B cell (primary cell): ENCODE measurements around the gene KRIT1. TPM values are rescaled to one million over a fixed set of nuclear protein-coding genes. Genes with fewer than 3 reads are reported as not detected.

ENCODE experiments used
- ATAC-seq: fragments of 200-7000 bp; cut with Tn5 transposase; one replicate; pipeline ENCODE4 v1.10.0; 2021; ENCODE audit warnings: low read depth, mild to moderate bottlenecking, moderate number of reproducible peaks, moderate library complexity
- CTCF ChIA-PET: fragments of 350-600 bp; sonication (Branson Sonifier 250); formaldehyde crosslinking; loops from one replicate; lab custom pipeline; 2021; ENCODE audit warnings: antibody characterized with exemption, inconsistent platforms; lab: Charles Lee
- POLR2A ChIA-PET: fragments of 350-600 bp; sonication (Branson Sonifier 250); formaldehyde crosslinking; loops from one replicate; lab custom pipeline; 2021; ENCODE audit warnings: antibody characterized with exemption; lab: Charles Lee
- DNase-seq: peaks from one replicate; pipeline ENCODE4 v3.0.0; 2013
- H2AFZ ChIP-seq: 2 replicates; pipeline ENCODE4 v1.6.1; 2012; ENCODE audit warnings: mild to moderate bottlenecking, low read depth, low read length; ENCODE audit not compliant: insufficient read depth, poor library complexity, severe bottlenecking
- H3K27ac ChIP-seq, 2 donors: 1 replicate in 1 of 2; 2 replicates in 1 of 2; pipeline ENCODE4 v1.5.1; 2012 to 2013; ENCODE audit warnings: low read length in 2 of 2, mild to moderate bottlenecking in 2 of 2, moderate library complexity in 1 of 2
- H3K27me3 ChIP-seq, 4 experiments: fragments of 200-600 bp in 1 of 4; sonication (generic) in 1 of 4; replicated peaks in 1 of 4; 1 replicate in 2 of 4; 2 replicates in 2 of 4; pipeline versions ENCODE4 v1.6.1 to v1.7.0; 2013 to 2016; ENCODE audit warnings: low read length in 3 of 4, mild to moderate bottlenecking in 2 of 4, mixed read lengths in 1 of 4, moderate library complexity in 1 of 4; ENCODE audit not compliant: insufficient read depth in 4 of 4, control insufficient read depth in 3 of 4; ENCODE audit errors: control extremely low read depth in 1 of 4
- H3K36me3 ChIP-seq, 2 experiments: replicated peaks in 1 of 2; 1 replicate in 1 of 2; 2 replicates in 1 of 2; pipeline versions ENCODE4 v1.6.1 to v1.7.1; 2013; ENCODE audit warnings: low read length in 1 of 2; ENCODE audit not compliant: insufficient read depth in 2 of 2, control insufficient read depth in 1 of 2; ENCODE audit errors: control extremely low read depth in 1 of 2, extremely low read depth in 1 of 2
- H3K4me1 ChIP-seq, 2 donors: fragments of 200-600 bp in 1 of 2; sonication (generic) in 1 of 2; 1 replicate in 1 of 2; 2 replicates in 1 of 2; pipeline versions ENCODE4 v1.5.1 to v1.6.1; 2013 to 2017; ENCODE audit warnings: low read length in 2 of 2; ENCODE audit not compliant: control insufficient read depth in 2 of 2, insufficient read depth in 2 of 2
- H3K4me2 ChIP-seq: replicated peaks from 2 replicates; pipeline ENCODE3; 2012; ENCODE audit warnings: mild to moderate bottlenecking, low read depth, low read length; ENCODE audit not compliant: poor library complexity, severe bottlenecking
- H3K4me3 ChIP-seq, 5 experiments: fragments of 200-600 bp in 1 of 5; sonication (generic) in 1 of 5; 1 replicate in 3 of 5; 2 replicates in 2 of 5; pipeline versions ENCODE4 v1.5.1 to v1.7.0; 2011 to 2016; ENCODE audit warnings: low read length in 4 of 5, mild to moderate bottlenecking in 4 of 5, low read depth in 2 of 5, control low read depth in 1 of 5, moderate library complexity in 1 of 5; ENCODE audit not compliant: insufficient read depth in 1 of 5; ENCODE audit errors: control extremely low read depth in 1 of 5, extremely low read depth in 1 of 5
- H3K79me2 ChIP-seq: fragments of 200-600 bp; sonication (generic); one replicate; pipeline ENCODE4 v1.6.0; 2016; ENCODE audit warnings: low read length; ENCODE audit not compliant: control insufficient read depth, insufficient read depth
- H3K9ac ChIP-seq: fragments of 200-600 bp; sonication (generic); 2 replicates; pipeline ENCODE4 v1.6.1; 2017; ENCODE audit warnings: mild to moderate bottlenecking, low read length, moderate library complexity
- H3K9me3 ChIP-seq, 3 donors: one replicate each; pipeline versions ENCODE4 v1.6.1 to v1.7.1; 2013; ENCODE audit warnings: low read length in 2 of 3; ENCODE audit not compliant: control insufficient read depth in 2 of 3, insufficient read depth in 1 of 3; ENCODE audit errors: control extremely low read depth in 1 of 3
- H4K20me1 ChIP-seq: 2 replicates; pipeline ENCODE4 v1.6.0; 2012; ENCODE audit warnings: mild to moderate bottlenecking, low read length; ENCODE audit not compliant: insufficient read depth, control insufficient read depth, poor library complexity, severe bottlenecking
- H3K27ac Mint-ChIP-seq: one replicate; pipeline ENCODE4 v1.8.0; 2021; ENCODE audit warnings: mixed read lengths
- H3K27me3 Mint-ChIP-seq: one replicate; pipeline ENCODE4 v1.8.0; 2021; ENCODE audit warnings: mixed read lengths
- H3K4me1 Mint-ChIP-seq: one replicate; pipeline ENCODE4 v1.8.0; 2021; ENCODE audit warnings: mixed read lengths
- H3K4me3 Mint-ChIP-seq: one replicate; pipeline ENCODE4 v1.8.0; 2021; ENCODE audit warnings: mixed read lengths
- H3K9me3 Mint-ChIP-seq: one replicate; pipeline ENCODE4 v1.8.0; 2022; ENCODE audit warnings: mixed read lengths; ENCODE audit not compliant: insufficient read depth
- EZH2 ChIP-seq: IDR thresholded peaks from 2 replicates; pipeline ENCODE4 v1.6.1; 2012; ENCODE audit warnings: borderline replicate concordance, low read depth, mild to moderate bottlenecking, moderate library complexity, low read length; ENCODE audit not compliant: insufficient read depth, poor library complexity, severe bottlenecking
- WGBS: methylation state at CpG from one replicate; pipeline ENCODE4 v1.1.5; 2013; ENCODE audit warnings: missing lambda C conversion rate; ENCODE audit not compliant: insufficient coverage; 5-methylcytosine and 5-hydroxymethylcytosine counted together
- intact Hi-C: fragments of 100-400 bp; cut with micrococcal nuclease; formaldehyde crosslinking; loops from one replicate; pipeline ENCODE4 v1.10.0; 2022
- polyA plus RNA-seq: library from polyadenylated mRNA; depleted of rRNA; stranded (reverse); fragments of >200 nt; gene quantifications from 2 replicates; pipeline ENCODE4 v1.2.3, GENCODE V29; 2012
- total RNA-seq, 2 donors: library from RNA; stranded (reverse); fragments of 120-200 nt in 1 of 2; gene quantifications; 1 replicate in 1 of 2; 2 replicates in 1 of 2; pipeline versions ENCODE4 v1.2.3 to v1.2.4, GENCODE V29; 2013 to 2022
- TF ChIP-seq, protein P1 (sequence below): fragments of 200-600 bp; IDR thresholded peaks from one replicate; pipeline ENCODE4 v1.8.0; 2022; ENCODE audit warnings: antibody characterized with exemption, mild to moderate bottlenecking

KRIT1 gene
- total and polyA plus RNA-seq, 2 donors (not counting 1 experiment from before 2014, with no cell fraction given), result 25.0 to 78.1 TPM

DNA sequence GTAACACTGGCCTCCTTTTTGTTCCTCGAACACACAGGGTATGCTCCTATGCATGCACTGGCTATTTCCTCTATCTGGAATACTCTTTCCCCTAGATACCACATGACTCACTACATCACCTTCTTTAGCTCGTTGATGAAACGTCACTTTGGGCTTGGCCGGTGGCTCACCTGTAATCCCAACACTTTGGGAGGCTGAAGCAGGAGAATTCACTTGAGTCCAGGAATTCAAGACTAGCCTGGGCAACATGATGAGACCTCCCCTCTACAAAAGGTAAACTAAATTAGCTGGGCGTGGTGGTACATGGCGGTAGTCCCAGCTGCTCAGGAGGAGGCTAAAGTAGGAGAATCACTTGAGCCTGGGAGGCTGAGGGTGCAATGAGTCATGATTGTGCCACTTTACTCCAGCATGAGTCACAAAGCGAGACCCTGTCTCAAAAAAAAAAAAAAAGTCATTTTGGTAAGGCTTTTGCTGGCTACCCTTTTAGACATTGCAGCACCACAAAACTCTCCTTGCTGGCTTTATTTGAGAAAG lies 14.6 kb upstream of the KRIT1 start:
- no peak for ATAC-seq
- POLR2A ChIA-PET, result no interaction called here
- peaks cover 13% of the 10 kb centered on the region for H3K4me1 Mint-ChIP-seq
- Histone ChIP-seq H3K4me1 (peaks cover 4% of the 10 kb centered on the region in 2 donors), H3K9ac (no peak overlapping the region), H3K4me2 (no peak overlapping the region), H3K9me3 (peaks cover 1 to 5% (median 3%) of the 10 kb centered on the region in 3 donors), H3K27me3 (no peaks in the 10 kb centered on the region), H3K27ac (no peak overlapping the region), H3K4me3 (no peak overlapping the region), H4K20me1 (peaks cover 26% of the 10 kb centered on the region), H3K79me2 (peaks cover 69% of the 10 kb centered on the region), H3K36me3 (no peaks in the 10 kb centered on the region), H2AFZ (no peak overlapping the region)
- H3K27ac Mint-ChIP-seq, result no peak overlapping the region
- no peaks in the 10 kb centered on the region for H3K9me3 Mint-ChIP-seq
- CTCF ChIA-PET, result interaction anchor here (0.6 kb wide), 1 partner anchor 18 kb away, joined by 3 read pairs; no protein-coding TSS in a partner anchor
- H3K27me3 Mint-ChIP-seq, result no peaks in the 10 kb centered on the region
- WGBS, result 90% methylated on average over 7 of the region's 7 CpGs
- DNase-seq, result no peak
- TF ChIP-seq, protein P1, sequence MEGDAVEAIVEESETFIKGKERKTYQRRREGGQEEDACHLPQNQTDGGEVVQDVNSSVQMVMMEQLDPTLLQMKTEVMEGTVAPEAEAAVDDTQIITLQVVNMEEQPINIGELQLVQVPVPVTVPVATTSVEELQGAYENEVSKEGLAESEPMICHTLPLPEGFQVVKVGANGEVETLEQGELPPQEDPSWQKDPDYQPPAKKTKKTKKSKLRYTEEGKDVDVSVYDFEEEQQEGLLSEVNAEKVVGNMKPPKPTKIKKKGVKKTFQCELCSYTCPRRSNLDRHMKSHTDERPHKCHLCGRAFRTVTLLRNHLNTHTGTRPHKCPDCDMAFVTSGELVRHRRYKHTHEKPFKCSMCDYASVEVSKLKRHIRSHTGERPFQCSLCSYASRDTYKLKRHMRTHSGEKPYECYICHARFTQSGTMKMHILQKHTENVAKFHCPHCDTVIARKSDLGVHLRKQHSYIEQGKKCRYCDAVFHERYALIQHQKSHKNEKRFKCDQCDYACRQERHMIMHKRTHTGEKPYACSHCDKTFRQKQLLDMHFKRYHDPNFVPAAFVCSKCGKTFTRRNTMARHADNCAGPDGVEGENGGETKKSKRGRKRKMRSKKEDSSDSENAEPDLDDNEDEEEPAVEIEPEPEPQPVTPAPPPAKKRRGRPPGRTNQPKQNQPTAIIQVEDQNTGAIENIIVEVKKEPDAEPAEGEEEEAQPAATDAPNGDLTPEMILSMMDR, result no peak
- H3K4me3 Mint-ChIP-seq, result no peak overlapping the region
- intact Hi-C loops, result no loop called here

DNA sequence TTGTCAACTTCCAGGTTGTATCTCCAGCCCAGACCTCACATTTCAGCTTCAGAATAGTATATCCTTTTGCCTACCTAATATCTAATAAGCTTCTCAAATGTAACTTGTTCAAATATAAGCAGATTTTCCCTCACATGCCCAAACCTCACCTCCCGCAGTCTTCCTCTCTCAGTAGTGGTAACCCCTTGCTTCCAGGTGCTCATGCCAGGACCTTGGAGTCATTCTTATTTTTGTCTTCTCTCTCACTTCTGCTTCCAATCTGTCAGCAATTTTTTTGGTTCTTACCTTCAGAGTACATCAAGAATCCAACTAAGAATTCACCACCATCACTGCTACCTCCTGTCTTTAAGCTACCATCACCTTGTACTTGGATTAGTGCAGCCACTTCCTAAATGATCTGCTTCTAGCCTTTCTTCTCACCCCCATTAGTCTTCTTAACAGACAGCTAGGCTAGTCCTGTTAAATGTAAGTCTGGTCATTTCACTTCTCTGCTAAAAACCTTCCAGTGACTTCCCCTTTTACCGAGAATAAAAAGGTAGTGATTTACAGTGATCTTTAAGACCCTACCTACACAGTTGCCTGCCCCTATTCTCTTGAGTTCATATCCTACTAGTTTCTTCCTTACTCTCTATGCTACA lies 14.0 kb upstream of the KRIT1 start:
- H3K9ac ChIP-seq, result no peak overlapping the region
- peak overlapping the region; percentile 8 for H3K27ac Mint-ChIP-seq

More for the DNA sequence above, 14.0 kb upstream of the KRIT1 start:
- peaks cover 69% of the 10 kb centered on the region for H3K79me2 ChIP-seq
- Mint-ChIP-seq H3K4me3 (no peak overlapping the region), H3K9me3 (no peaks in the 10 kb centered on the region), H3K4me1 (peaks cover 13% of the 10 kb centered on the region), H3K27me3 (no peaks in the 10 kb centered on the region)
- ChIA-PET CTCF (interaction anchor here (0.6 kb wide), 1 partner anchor 18 kb away, joined by 3 read pairs; no protein-coding TSS in a partner anchor), POLR2A (no interaction called here)
- no peak for TF ChIP-seq EZH2
- TF ChIP-seq, protein P1, result no peak
- no peak overlapping the region for H2AFZ ChIP-seq
- H3K36me3 ChIP-seq, result no peaks in the 10 kb centered on the region
- no peak overlapping the region for H3K4me3 ChIP-seq
- DNase-seq (no peak), ATAC-seq (no peak)
- peaks cover 32% of the 10 kb centered on the region for H4K20me1 ChIP-seq
- peaks cover 1 to 5% (median 3%) of the 10 kb centered on the region in 3 donors for H3K9me3 ChIP-seq
- no peak overlapping the region for H3K4me2 ChIP-seq
- peak overlapping the region in 1 of 2 donors; percentile 32 for H3K27ac ChIP-seq
- H3K27me3 ChIP-seq, result no peaks in the 10 kb centered on the region
- intact Hi-C loops, result no loop called here
- 93% methylated on average over 1 of the region's 2 CpGs for WGBS
- H3K4me1 ChIP-seq, result peaks cover 4% of the 10 kb centered on the region in 2 donors
